ENCODE measurements around the gene PCDHGB1. TPM values are rescaled to one million over a fixed set of nuclear protein-coding genes. Genes with fewer than 3 reads are reported as not detected.

PCDHGB1 gene
- total RNA-seq, 2 donors from 2014 or later: 1.4 to 6.6 TPM

GRCh38 chr5:141351591-141351990 is 1.7 kb downstream of the PCDHGB1 start:
- Histone ChIP-seq H3K4me3 (ENCODE audit: low read length) (no peak overlapping the region), H3K9me3 (ENCODE audit: control insufficient read depth, low read length) (peaks cover 79% of the 10 kb centered on the region), H3K36me3 (ENCODE audit: control insufficient read depth, insufficient read depth, low read length) (no peaks in the 10 kb centered on the region), H3K27ac (ENCODE audit: low read depth, low read length) (no peak overlapping the region), H3K27me3 (ENCODE audit: control insufficient read depth, insufficient read depth, low read length, poor library complexity, severe bottlenecking) (no peaks in the 10 kb centered on the region), H3K4me1 (ENCODE audit: control insufficient read depth, insufficient read depth, low read length) (no peaks in the 10 kb centered on the region), H3K9ac (ENCODE audit: extremely low read depth, low read length, poor library complexity, severe bottlenecking) (no peak overlapping the region)
- peaks cover 60% of the 10 kb centered on the region for H3K36me3 Mint-ChIP-seq (ENCODE audit: low read depth)
- 95 to 98% methylated on average over 21 to 28 of the region's 36 CpGs for WGBS, 2 experiments (ENCODE audit: insufficient coverage in 1 of 2, insufficient read length in 1 of 2)
- TF ChIP-seq, protein P1, sequence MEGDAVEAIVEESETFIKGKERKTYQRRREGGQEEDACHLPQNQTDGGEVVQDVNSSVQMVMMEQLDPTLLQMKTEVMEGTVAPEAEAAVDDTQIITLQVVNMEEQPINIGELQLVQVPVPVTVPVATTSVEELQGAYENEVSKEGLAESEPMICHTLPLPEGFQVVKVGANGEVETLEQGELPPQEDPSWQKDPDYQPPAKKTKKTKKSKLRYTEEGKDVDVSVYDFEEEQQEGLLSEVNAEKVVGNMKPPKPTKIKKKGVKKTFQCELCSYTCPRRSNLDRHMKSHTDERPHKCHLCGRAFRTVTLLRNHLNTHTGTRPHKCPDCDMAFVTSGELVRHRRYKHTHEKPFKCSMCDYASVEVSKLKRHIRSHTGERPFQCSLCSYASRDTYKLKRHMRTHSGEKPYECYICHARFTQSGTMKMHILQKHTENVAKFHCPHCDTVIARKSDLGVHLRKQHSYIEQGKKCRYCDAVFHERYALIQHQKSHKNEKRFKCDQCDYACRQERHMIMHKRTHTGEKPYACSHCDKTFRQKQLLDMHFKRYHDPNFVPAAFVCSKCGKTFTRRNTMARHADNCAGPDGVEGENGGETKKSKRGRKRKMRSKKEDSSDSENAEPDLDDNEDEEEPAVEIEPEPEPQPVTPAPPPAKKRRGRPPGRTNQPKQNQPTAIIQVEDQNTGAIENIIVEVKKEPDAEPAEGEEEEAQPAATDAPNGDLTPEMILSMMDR (conservative IDR thresholded peaks at IDR 0.05): no peak
- no peaks in the 10 kb centered on the region for H3K4me1 Mint-ChIP-seq
- no peak overlapping the region for H3K27ac Mint-ChIP-seq
- peaks cover 59% of the 10 kb centered on the region for H3K9me3 Mint-ChIP-seq
- peaks cover 1% of the 10 kb centered on the region for H3K27me3 Mint-ChIP-seq (ENCODE audit: insufficient read depth)
- DNase-seq: no peak
- no peak overlapping the region for H3K4me3 Mint-ChIP-seq

DNA sequence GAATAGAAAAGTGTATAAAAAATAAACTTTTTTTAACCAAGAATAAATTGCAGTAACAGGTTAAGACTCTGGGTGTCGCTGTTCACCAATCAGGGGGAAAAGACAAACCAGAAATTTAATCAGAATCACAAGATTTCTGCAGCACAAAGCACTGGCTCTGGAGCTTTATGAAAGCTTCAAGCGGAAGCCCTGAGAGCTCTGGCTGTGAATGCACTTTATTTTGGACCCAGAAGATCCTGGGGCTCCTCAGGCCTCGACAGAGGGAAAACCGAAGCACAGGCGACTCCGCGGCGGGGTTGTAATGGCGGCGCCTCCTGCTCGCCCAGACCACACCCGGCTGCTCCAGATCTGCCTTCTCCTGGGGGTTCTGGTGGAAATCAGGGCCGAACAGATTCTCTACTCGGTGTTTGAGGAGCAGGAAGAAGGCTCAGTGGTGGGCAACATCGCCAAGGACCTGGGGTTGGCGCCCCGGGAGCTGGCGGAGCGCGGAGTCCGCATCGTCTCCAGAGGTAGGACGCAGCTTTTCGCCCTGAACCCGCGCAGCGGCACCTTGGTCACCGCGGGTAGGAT is 5.1 kb downstream of the PCDHGB1 start, which contains the start of gene PCDHGA4:
TSS of gene PCDHGA4 (plus strand) at position 122 of the 570 bp plus-strand sequence. CDS start at position 209, 87 bp downstream.
- Mint-ChIP-seq H3K4me3 (no peak within 1 kb of the TSS), H3K27ac (no peak within 1 kb of the TSS), H3K9me3 (peaks cover 68% of the 10 kb centered on the region), H3K4me1 (no peaks in the 10 kb centered on the region), H3K36me3 (ENCODE audit: low read depth) (peaks cover 57% of the 10 kb centered on the region), H3K27me3 (ENCODE audit: insufficient read depth) (peaks cover 1% of the 10 kb centered on the region)
- no peaks in the 10 kb centered on the region for H3K27me3 ChIP-seq (ENCODE audit: control insufficient read depth, insufficient read depth, low read length, poor library complexity, severe bottlenecking)
- no peaks in the 10 kb centered on the region for H3K36me3 ChIP-seq (ENCODE audit: control insufficient read depth, insufficient read depth, low read length)
- TF ChIP-seq, protein P1 (conservative IDR thresholded peaks at IDR 0.05): peak; percentile 68
- H3K27ac ChIP-seq (ENCODE audit: low read depth, low read length): no peak within 1 kb of the TSS
- H3K4me1 ChIP-seq (ENCODE audit: control insufficient read depth, insufficient read depth, low read length): no peaks in the 10 kb centered on the region
- 94 to 96% methylated on average over 28 to 29 of the region's 29 CpGs for WGBS, 2 experiments (ENCODE audit: insufficient coverage in 1 of 2, insufficient read length in 1 of 2)
- DNase-seq: no peak
- no peak within 1 kb of the TSS for H3K9ac ChIP-seq (ENCODE audit: extremely low read depth, low read length, poor library complexity, severe bottlenecking)
- no peak within 1 kb of the TSS for H3K4me3 ChIP-seq (ENCODE audit: low read length)
- peaks cover 66% of the 10 kb centered on the region for H3K9me3 ChIP-seq (ENCODE audit: control insufficient read depth, low read length)

GRCh38 chr5:141355641-141356040 is 5.7 kb downstream of the PCDHGB1 start:
- peaks cover 57% of the 10 kb centered on the region for H3K36me3 Mint-ChIP-seq (ENCODE audit: low read depth)
- no peaks in the 10 kb centered on the region for H3K4me1 Mint-ChIP-seq
- H3K9ac ChIP-seq (ENCODE audit: extremely low read depth, low read length, poor library complexity, severe bottlenecking): no peak overlapping the region
- no peaks in the 10 kb centered on the region for H3K4me1 ChIP-seq (ENCODE audit: control insufficient read depth, insufficient read depth, low read length)
- no peak for DNase-seq
- H3K4me3 Mint-ChIP-seq: no peak overlapping the region
- no peaks in the 10 kb centered on the region for H3K27me3 Mint-ChIP-seq (ENCODE audit: insufficient read depth)
- no peaks in the 10 kb centered on the region for H3K27me3 ChIP-seq (ENCODE audit: control insufficient read depth, insufficient read depth, low read length, poor library complexity, severe bottlenecking)
- H3K27ac Mint-ChIP-seq: no peak overlapping the region
- H3K27ac ChIP-seq (ENCODE audit: low read depth, low read length): no peak overlapping the region
- WGBS, 2 experiments (ENCODE audit: insufficient coverage in 1 of 2, insufficient read length in 1 of 2): 92 to 95% methylated on average over 24 of the region's 24 CpGs
- no peaks in the 10 kb centered on the region for H3K36me3 ChIP-seq (ENCODE audit: control insufficient read depth, insufficient read depth, low read length)
- TF ChIP-seq, protein P1 (conservative IDR thresholded peaks at IDR 0.05): no peak
- H3K9me3 ChIP-seq (ENCODE audit: control insufficient read depth, low read length): peaks cover 66% of the 10 kb centered on the region
- no peak overlapping the region for H3K4me3 ChIP-seq (ENCODE audit: low read length)
- peaks cover 68% of the 10 kb centered on the region for H3K9me3 Mint-ChIP-seq

Measured in endodermal cell (in vitro differentiated cells).